HG03159 (cell line): ENCODE measurements around the gene SLC26A9.

Experiments used
- ATAC-seq: cut with Tn5 transposase; IDR thresholded peaks from one replicate; pipeline ENCODE4 v1.9.1; 2021; ENCODE audit warnings: mild to moderate bottlenecking, moderate library complexity; ENCODE audit not compliant: unreplicated experiment

SLC26A9 gene

DNA sequence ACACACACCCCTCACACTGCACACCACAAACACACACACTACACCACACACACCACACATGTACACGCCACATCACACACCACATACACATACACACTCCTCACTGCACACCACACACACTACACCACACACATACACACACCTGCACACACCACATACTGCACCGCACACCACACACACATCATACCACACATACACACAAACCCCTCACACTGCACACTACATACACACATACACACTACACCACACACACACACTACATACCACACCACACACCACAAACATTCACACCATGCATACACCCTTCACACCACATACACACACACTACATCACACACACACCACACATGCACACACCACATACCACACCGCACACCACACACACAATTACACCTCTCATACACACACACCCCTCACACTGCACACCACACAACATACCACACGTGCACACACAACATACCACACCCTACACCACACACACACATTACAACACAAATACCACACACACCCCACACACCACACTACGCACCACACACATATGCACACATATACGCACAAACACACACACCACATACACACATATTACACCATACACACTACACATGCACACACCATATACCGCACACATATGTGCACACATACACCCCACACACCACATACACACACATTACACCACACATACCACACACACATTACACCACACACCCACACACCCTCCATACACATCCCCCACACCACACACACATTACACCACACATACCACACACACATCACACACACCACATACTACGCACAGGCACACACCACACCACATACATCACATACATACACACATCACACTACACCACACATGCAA lies 30.3 kb upstream of the SLC26A9 start:
- ATAC-seq: no peak

DNA sequence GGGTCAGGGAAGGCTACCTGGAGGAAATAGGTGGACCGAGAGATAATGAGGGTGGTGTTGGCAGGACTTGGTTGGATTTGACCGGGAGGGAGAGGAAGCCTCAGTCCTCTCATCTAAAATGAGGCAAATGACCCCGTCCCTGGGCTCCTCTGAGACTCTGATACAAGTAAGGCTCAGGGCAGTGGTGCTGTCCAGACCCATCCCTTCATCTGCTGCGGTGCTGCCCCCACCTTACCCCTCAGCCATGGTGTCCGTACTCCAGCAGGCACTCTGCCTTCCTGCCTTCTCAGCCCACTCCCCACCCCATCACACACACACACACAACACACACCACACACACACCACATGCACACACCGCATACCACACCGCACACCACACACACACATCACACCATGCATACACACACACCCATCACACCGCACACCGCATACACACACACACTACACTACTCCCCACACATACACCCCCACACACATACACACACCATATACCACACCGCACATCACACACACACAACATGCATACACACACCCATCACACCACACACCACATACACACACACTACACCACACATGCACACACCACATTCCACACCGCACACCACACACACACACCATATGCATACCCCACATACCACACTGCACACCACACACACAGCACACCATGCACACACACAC lies 29.4 kb upstream of the SLC26A9 start:
- no peak for ATAC-seq

DNA sequence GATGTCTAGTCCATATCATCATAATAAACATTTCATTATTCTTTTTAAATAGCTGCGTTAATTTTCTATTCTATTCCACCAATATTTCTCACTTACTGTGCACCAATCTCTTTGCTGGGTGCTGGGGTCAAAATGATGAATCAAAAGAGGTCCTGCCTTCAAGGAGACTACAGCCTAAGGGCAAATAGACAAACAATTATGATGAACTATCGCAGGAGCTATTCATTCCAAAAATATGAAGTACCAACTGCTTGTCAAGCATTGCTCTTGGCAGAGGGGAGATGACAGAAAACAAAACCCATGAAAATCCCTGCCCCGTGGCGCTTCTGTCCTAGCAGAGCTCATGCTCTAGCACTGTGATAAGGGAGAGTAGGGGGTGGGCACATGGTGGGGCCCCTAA lies 28.8 kb upstream of the SLC26A9 start:
- no peak for ATAC-seq

DNA sequence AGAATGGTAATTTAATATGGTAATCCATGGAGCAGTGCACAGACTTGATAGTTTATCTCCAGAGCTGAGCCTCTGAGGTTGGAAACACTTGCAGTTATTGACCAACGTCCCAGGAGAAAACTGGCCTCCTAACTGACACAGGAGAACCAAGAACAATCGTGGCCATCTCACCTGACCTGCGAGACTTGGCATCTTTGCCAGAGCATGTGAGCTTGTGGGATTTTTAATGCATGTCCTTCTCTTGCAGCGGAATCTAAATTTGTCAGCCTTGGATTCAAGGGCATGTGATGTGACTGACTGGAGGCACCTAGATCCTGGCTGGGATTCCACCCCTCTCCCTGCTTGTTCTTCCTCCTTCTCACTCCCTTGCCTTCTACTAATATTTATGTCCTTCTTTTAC lies 27.8 kb upstream of the SLC26A9 start:
- ATAC-seq: no peak

DNA sequence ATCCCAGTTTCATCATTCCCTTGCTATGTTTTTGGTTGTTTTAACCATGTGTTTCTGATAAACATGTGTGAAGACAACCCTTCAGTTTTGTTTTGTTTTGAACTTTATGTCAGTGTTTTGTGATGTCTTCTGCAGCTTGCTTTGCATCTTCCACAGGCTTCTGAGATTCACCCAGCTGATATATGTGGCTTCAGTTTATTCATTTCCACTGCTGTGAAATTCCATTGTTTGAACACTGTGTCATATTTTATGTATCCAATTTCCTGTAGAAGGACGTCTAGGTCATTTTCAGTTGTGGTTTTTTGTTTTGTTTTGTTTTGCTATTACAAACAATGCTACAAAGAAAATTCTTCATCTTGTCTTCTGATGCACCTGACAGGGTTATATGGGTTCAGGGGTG lies 27.2 kb upstream of the SLC26A9 start:
- no peak for ATAC-seq

DNA sequence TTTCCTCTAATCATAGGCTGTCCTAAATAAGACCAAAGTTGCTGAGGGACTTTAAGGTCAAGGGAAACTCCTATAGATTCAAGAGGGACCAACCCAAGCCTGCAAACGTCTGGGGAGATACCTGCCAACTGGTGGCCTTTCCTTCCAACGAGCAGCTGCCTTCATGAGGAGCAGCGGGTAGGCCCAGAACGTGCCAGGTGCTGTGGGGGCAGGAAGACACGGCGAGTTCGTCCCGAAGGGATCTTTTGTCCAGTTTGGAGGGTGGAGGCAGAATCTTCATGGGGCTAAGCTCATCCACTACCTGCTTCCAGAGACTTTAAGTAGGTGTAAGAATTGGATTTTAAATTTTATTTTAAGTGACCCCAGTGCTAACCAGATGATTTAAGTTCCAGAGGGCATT lies 26.0 kb upstream of the SLC26A9 start:
- no peak for ATAC-seq

DNA sequence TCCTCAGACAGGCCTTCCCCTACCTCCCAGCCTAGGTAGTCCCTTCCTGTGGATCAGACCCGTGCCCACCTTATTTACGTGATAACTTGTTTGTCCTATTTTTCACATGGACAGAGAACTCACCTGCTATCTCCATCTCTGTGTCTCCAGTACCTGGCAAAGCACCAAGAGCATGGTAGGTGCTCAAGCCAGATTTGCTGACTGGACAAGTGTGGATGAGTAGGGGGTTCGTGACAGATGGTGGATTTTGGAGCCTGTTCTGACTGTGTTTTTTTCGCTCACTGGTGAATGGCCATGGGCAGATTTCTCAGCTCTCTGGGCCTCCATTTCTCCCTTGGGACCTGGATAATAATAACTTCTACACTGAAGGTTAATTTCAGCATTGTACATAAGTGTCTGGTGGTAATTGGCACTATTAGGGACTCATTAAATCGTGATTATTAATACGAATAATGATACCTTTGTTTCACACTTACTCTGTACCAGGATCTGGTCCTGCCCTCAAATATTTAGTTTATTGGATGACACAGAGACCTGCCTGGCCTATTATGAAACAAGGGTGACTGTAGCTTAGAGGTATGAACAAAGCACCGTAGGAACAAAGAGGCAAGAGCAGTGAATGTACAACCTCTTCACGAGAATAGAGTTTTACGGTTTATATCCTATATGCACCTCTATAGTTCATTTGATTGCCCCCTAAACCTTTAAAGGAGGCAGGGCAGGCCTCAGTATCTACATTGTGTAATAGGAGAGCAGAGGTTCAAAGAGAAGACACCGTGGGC lies 24.5 kb upstream of the SLC26A9 start:
- ATAC-seq: no peak

DNA sequence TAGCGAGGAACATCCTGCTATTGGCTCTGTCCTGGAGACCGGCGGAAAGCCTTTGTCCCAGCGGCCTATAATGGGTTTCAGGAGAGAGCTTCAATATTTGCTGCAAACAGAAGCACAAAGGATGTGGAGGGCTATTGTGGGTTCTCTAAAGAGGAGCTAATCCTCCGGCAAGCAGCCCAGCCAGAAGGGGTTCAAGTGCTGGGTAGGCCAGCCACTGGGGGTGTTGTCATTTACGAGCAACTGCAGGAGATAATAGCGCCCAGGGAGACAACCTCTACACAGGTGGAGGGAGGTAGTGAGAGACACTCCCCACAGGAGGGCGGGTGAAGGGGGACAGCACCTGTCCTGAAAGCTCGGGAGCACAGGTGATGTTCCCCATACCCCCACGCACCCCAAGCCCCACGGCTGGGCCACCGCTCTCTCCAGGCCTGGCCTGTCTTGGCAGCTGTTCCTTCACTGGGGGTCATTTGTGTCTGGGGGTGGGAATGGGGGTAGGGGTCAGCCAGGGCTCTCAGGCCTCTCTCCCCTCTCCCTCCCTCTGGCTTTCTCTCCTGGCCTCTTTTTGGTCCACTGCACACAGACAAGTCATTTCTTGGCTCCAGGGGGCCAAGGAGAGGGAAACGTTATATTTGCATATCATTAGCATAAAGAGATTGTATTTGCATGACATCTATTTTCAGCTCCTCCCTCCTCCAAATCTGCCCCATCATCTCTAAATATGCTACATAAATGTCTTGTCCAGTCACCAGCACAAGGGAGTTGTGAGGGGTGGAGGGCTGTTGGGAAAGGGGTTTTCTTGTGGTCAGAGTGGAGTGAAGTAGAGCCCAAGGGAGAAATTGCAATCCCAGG lies 22.0 kb upstream of the SLC26A9 start:
- no peak for ATAC-seq

DNA sequence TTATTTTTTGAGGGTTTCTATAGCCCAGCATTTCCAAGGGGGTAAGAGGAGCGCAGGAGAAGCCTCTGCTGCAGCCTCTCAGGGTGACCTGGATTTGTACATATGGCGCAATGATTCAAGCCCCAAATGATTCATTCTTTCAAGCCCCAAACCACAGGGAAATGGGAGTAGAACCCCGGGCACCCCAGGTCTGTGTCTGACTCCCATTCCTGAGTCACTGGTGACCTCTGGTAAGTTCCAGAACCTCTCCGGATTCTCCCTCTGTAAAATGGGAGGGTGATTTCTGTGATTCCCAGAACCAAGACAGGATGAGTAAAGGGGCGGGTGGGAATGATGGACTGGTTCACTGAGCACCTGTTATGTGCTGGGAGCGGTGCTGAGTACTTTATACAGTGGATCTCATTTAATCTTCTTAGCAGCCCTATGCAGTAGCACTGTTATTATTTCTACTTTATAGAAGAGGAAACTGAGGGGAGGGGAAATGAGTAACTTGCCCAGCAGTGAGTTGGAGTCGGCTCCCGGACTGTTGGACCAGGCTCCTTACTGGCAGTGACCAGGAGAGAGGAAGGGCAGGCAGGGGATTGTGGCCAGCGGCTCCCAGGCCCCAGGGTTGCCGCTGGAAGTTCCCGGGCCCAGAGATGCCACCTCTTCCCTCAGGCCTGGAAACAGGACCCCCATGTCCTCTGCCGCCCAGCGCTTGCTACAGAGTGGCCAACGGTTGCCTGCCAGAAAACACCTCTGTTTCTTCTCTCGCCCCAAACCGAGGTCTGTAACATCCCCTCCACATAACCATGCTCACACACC lies 20.3 kb upstream of the SLC26A9 start:
- ATAC-seq: no peak

DNA sequence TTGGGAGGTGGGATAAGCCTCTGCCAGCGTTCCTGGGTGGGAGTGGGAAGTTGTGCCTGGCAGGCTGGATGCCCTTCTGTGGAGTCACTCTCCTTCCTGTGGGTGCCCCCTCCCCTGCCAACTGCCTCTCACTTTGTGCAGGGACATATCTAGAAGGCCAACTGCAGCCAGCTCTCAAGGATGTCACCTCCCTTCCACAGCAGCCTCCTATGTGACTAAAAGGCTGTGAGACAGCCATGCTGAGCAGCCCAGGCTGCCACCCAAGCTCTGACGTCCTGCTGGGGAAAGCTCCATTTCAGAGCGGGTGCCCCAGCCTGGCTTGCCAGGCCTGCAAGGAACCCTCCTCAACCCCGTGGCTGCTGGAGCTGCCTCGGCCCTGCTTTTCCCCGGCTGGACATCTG lies 19.6 kb upstream of the SLC26A9 start:
- ATAC-seq: no peak

DNA sequence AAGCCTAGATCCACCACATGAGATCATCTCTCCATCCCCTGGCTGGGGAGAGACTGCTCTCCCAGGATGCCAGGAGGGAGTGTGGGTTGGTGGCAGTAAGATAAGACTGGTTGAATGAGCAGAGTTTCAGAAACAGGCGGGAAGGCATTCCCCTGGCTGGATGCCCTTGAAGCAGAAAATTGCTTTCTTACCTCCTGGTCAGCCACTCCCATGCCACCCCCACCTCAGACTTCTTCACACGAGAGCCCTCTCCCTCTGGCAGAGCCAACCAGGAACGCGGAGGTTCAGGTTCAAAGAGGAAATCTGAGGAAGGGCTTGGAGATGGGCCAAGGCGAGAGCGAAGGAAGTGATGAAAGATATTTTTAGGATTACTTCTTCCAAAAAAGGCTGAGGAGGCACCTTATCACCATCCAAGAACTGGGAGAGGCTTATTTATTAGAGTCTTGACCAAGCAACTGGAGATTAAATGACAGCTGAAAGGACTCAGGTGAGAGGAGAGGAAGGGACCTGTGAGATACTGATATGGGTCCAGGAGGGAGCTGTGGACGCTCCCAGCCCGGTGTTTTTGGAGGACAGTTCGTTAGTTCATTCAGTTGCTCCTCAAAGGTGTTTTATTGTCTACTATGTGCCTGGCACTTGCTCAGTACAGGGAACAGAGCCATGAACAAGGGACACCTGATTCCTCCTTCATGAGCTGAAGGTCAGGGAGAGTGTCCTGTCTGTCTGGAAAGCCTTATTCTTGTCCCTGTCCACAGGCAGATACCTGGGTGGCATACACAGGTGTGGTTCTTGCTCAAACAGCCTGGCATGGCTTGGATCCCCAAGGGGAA lies 18.9 kb upstream of the SLC26A9 start:
- ATAC-seq: no peak

DNA sequence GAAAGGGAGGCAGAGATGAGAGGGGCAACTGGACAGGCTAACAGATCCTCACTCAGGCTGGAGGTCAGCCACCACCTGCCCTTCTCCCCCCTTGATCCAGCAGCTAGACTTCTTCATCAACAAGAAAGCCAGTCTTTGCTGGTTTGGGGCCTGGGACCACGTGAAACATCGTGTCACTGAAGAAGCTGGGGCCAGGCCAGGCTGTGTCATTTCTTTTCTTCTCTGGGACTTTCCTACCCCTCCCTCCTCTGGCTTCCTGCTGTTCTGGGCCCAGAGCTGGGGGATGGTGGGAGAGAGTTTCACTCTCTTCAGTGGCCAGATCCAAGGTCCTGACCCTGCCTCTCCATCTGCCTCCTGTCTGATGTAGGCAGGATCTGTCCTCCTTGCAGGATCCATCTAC lies 18.1 kb upstream of the SLC26A9 start:
- no peak for ATAC-seq

DNA sequence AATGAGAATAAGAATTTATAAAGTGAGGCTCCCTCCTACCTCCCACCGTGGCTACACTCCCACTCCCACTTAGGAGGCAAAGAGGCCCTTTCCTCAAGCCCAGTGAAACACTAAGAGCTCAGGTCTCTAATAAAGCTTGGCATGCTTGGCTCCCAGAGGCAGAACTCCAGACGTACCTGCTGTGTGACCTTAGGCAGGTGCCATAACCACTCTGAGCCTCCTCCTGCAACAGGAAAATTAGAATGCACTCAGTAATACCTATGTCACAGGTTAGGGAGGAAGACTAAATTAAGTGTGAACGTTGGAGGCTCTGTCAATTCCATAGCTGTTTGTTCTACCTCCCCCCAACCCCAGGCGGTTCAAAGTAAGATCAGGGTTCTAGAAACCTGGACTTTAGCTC lies 16.5 kb upstream of the SLC26A9 start:
- no peak for ATAC-seq

DNA sequence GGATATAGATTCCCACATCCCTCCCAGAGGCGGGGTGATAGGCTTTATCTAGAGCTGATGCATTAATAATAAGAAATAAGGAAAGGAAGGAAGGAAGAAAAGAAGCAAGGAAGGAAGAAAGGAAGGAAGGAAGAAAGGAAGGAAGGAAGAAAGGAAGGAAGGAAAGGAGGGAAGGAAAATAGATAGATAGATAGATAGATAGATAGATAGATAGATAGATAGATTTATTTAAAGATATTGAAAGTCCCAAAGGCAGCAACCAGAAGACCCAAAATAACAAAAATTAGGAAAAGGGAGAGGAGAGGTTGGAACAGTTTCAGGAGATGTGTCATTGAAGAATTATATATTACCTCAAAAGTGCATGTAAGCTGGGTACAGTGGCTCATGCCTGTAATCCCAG lies 12.2 kb upstream of the SLC26A9 start:
- ATAC-seq: no peak

DNA sequence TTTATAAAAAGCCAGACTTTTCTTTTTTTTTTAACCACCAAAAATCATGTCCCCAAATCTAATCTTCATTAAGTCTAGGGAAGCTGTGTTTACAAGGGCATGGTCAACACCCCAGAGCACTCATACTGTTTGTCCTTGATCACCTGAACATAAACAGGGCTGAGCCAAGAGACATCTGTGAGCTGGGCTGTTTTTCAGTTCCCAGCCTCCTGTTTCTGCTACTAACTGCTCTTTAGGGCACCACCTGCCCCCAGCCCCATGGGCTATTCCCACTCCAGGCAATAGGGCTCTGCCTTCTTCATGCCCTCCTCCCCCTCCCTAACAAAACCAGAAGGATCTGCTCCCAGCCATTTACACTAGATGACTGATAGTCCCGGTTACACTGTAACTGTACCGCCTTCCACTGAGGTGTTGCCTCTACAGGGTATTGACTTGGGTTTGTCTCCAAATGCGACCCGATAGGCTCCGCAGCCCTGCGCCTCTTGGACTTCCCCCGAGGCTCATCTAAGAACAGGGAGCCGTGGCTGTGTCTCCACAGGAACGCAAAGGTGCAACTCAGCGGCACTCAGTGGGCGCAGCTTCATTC lies 11.7 kb upstream of the SLC26A9 start:
- no peak for ATAC-seq

DNA sequence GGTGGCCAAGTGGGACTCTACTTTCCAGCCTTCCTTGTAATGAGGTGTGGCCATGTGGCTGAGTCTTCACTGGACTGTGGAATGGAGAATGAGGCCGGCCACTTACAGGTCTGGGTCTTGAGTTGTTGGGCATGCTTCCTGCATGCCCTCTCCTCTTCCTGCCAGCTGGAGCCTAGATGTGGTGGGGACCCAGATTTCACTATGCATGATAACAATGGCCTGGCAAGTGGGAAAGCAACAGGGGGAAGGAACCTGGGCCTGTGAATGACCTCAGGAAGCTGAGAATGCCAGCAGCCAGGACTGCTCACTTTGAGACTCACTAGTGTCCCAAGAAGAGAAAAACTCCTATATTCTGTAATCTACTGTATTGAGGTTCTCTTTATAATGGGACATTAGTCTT lies 8.5 kb upstream of the SLC26A9 start:
- ATAC-seq: no peak

DNA sequence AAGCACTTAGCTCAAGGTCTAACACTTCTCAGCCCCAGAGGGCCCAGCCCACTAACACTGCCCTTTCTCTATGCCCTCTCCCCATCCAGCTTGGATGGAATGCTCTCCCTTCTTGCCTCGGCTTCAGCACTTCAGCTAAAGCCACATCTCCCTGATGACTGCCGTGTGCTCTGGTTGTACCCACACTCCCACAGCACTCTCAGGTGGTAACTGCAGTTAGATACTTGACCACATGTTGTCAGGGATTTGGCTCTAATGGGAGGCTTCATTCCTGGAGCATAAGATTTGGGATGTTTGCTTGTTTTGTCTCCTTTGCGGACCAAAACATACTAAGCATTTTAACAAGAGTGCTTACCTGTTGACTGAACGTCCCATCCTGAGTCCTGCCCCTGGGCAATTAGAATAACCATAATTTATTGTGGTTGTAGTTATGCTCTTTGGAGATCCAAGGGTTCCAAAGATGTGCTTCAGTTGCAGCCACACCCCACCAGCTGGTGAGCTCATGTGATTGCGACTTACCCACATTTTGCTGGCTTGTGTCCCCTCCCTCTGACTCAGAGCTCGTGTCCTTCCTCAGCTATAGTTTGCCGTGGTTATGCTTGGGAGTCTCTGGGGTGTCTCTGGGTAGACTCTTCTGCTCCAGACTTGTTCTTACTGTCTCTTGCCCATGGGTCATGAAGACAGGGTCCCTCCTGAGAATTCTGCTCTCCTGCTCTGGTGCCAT lies 7.7 kb upstream of the SLC26A9 start:
- ATAC-seq: no peak

DNA sequence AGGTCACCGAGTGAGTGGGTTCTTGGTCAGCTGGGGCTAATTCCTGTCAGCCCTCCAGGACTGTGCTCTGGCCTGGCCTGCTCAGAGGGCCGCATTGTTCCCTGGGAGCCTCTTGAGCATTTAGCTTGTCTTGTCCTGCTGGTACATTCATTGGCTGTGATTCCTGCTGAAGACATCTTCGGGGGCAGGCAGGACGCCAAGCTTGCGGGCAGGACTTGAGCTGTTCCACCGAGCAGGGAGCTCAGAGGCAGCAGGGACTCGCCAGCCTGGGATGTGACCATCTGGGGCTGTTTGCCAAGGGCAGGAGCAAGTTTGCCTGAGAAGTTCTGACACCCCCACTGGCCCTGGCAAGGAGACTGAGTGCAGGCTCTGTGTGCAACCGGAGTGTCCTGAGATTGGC lies 7.0 kb upstream of the SLC26A9 start:
- ATAC-seq: no peak
